GM12878 (cell line): ENCODE data around the gene DPP9. TPM values are rescaled to one million over a fixed set of nuclear protein-coding genes. Genes with fewer than 3 reads are reported as not detected.

Source experiments
- ATAC-seq: fragments of 200-7000 bp; cut with Tn5 transposase; 3 replicates; pipeline ENCODE4 v1.9.1; 2020; ENCODE audit warnings: mild to moderate bottlenecking, moderate library complexity
- BruUV-seq: library from RNA; stranded (reverse); fragments of 400-500 nt; replicated peaks from 2 replicates; lab custom pipeline; 2021; lab: Mats Ljungman, UMichigan
- CTCF ChIA-PET: fragments of 300-600 bp; sonication (Branson Sonifier 250); formaldehyde crosslinking; extraction: SDS; loops from one replicate; lab custom pipeline; 2021; ENCODE audit warnings: inconsistent platforms; lab: Yijun Ruan, JAX
- POLR2A ChIA-PET: fragments of 350-600 bp; formaldehyde crosslinking; extraction: SDS; loops from one replicate; lab custom pipeline; 2021; ENCODE audit warnings: inconsistent platforms; lab: Charles Lee
- RAD21 ChIA-PET: fragments of 300-600 bp; sonication (Branson Sonifier 250); formaldehyde crosslinking; loops from one replicate; lab custom pipeline; 2023; ENCODE audit warnings: antibody characterized with exemption; ENCODE audit not compliant: unreplicated experiment; lab: Charles Lee
- SMC1A ChIA-PET: fragments of 300-600 bp; sonication (Branson Sonifier 250); formaldehyde crosslinking; loops from one replicate; lab custom pipeline; 2023; ENCODE audit not compliant: unreplicated experiment, uncharacterized antibody; lab: Charles Lee
- DNase-seq: peaks from one replicate; pipeline ENCODE4 v3.0.0-alpha.2; 2011; ENCODE audit warnings: low read depth, low spot score
- FAIRE-seq: peaks from 3 replicates; lab custom pipeline; 2011; peaks lifted over from hg19 to GRCh38; lab: Jason Lieb, UNC
- H2AFZ ChIP-seq: 2 replicates; pipeline ENCODE4 v1.6.0; 2011; ENCODE audit warnings: low read depth, low read length, control low read depth; ENCODE audit not compliant: control insufficient read depth
- H3K27ac ChIP-seq: 2 replicates; pipeline ENCODE4 v1.5.1; 2011; ENCODE audit warnings: control low read depth; ENCODE audit not compliant: control insufficient read depth, insufficient read depth
- H3K27me3 ChIP-seq, 2 experiments: replicated peaks in 1 of 2; 2 replicates each; pipeline versions ENCODE4 v1.6.0 to v1.6.1; 2011; ENCODE audit warnings: low read length in 1 of 2; ENCODE audit not compliant: control insufficient read depth in 2 of 2, insufficient read depth in 2 of 2
- H3K36me3 ChIP-seq, 2 experiments: 2 replicates each; pipeline ENCODE4 v1.5.1; 2011; ENCODE audit warnings: low read length in 1 of 2; ENCODE audit not compliant: control insufficient read depth in 2 of 2, insufficient read depth in 2 of 2
- H3K4me1 ChIP-seq: 2 replicates; pipeline ENCODE4 v1.6.1; 2011; ENCODE audit warnings: mild to moderate bottlenecking, low read length, moderate library complexity, mixed read lengths; ENCODE audit not compliant: control insufficient read depth, insufficient read depth
- H3K4me2 ChIP-seq: 2 replicates; pipeline ENCODE4 v1.6.0; 2011; ENCODE audit warnings: control low read depth; ENCODE audit not compliant: control insufficient read depth, insufficient read depth
- H3K4me3 ChIP-seq: fragments of 200-600 bp; sonication (generic); 2 replicates; pipeline ENCODE4 v1.5.1; 2016
- H3K79me2 ChIP-seq: 2 replicates; pipeline ENCODE4 v1.6.0; 2011; ENCODE audit warnings: low read length; ENCODE audit not compliant: control insufficient read depth, insufficient read depth
- H3K9ac ChIP-seq: 2 replicates; pipeline ENCODE4 v1.8.0; 2011; ENCODE audit warnings: low read length, control low read depth, mixed read lengths; ENCODE audit not compliant: control insufficient read depth, insufficient read depth
- H3K9me3 ChIP-seq: replicated peaks from 3 replicates; pipeline ENCODE4 v1.5.1; 2011; ENCODE audit warnings: mild to moderate bottlenecking, low read length; ENCODE audit not compliant: control insufficient read depth, insufficient read depth
- H4K20me1 ChIP-seq: 2 replicates; pipeline ENCODE4 v1.6.0; 2011; ENCODE audit not compliant: control insufficient read depth, insufficient read depth
- BCL3 ChIP-seq: IDR thresholded peaks from 2 replicates; pipeline ENCODE4 v1.6.1; 2011; ENCODE audit warnings: borderline replicate concordance, low read depth, mild to moderate bottlenecking, moderate library complexity, low read length; ENCODE audit not compliant: insufficient read depth, poor library complexity, severe bottlenecking
- KAT2A ChIP-seq: conservative IDR thresholded peaks from 2 replicates; pipeline ENCODE4 v1.6.1; 2011; ENCODE audit warnings: low read depth, low read length; ENCODE audit not compliant: control insufficient read depth
- WGBS: methylation state at CpG from one replicate; pipeline ENCODE4 v1.1.6; 2016; ENCODE audit warnings: low lambda C conversion rate; ENCODE audit not compliant: insufficient replicate concordance, insufficient coverage; ENCODE audit errors: missing lambda C conversion rate; 5-methylcytosine and 5-hydroxymethylcytosine counted together
- in situ Hi-C: fragments of 300-500 bp; cut with MboI; formaldehyde crosslinking; loops from 9 replicates; pipeline ENCODE4 v1.14.3; 2018; ENCODE audit warnings: mixed read lengths
- intact Hi-C: fragments of 100-400 bp; cut with micrococcal nuclease; formaldehyde crosslinking; loops from one replicate; pipeline ENCODE4 v1.14.2; 2022; ENCODE audit not compliant: unreplicated experiment
- polyA plus RNA-seq, 11 experiments: library from polyadenylated mRNA; depleted of rRNA in 4 of 11; unstranded in 6 of 11; stranded (reverse) in 5 of 11; fragments of >200 nt; fragmentation: Nextera tagmentation in 4 of 11; fragmentation: Illumina TruSeq in 1 of 11; extraction: Ambion mirVana in 4 of 11; extraction: Trizol in 1 of 11; gene quantifications; 1 replicate in 1 of 11; 2 replicates in 10 of 11; pipeline versions ENCODE4 v1.2.1 to v1.2.3, GENCODE V29; 2011 to 2016; ENCODE audit warnings: inconsistent platforms in 2 of 11, missing spikeins in 2 of 11, low read depth in 1 of 11
- total RNA-seq, 4 experiments: library from RNA; depleted of rRNA in 3 of 4; stranded (reverse); fragments of >200 nt in 3 of 4; fragmentation: Illumina TruSeq in 1 of 4; extraction: Trizol in 1 of 4; gene quantifications; 2 replicates each; pipeline versions ENCODE4 v1.2.1 to v1.2.3, GENCODE V29; 2013 to 2021

The DPP9 gene
- total and polyA plus RNA-seq, 10 of the 15 experiments (the other 5 are each of a cell fraction or from before 2014, with no cell fraction given): 0.64 to 58.6 (median 27.6) TPM

- in situ Hi-C loops: no loop called here
- no peak overlapping the region for H3K4me3 ChIP-seq
- POLR2A ChIA-PET: interaction anchor here (0.7 kb wide), 1 partner anchor 325 kb away, joined by 3 read pairs; no protein-coding TSS in a partner anchor
- TF ChIP-seq KAT2A (no peak), BCL3 (peak; percentile 16)
- TF ChIP-seq, all 136 proteins: peak for 1
- ATAC-seq (no peak), FAIRE-seq (no peak), DNase-seq (no peak)
- Histone ChIP-seq H3K27ac (no peak overlapping the region), H2AFZ (no peak overlapping the region), H3K9me3 (no peaks in the 10 kb centered on the region), H3K79me2 (no peaks in the 10 kb centered on the region; the same call in 1 of the 2 replicates), H3K4me1 (peaks cover 7% of the 10 kb centered on the region; the same call in 1 of the 2 replicates), H3K27me3 (no peaks in the 10 kb centered on the region), H3K36me3 (peaks cover 1 to 2% of the 10 kb centered on the region in 2 experiments; a peak in 3 of 4 replicates), H3K9ac (no peak overlapping the region), H3K4me2 (no peak overlapping the region), H4K20me1 (no peaks in the 10 kb centered on the region)
- intact Hi-C loops: no loop called here
- no TSS peak for BruUV-seq
- 86% methylated on average over 19 of the region's 19 CpGs for WGBS
- SMC1A ChIA-PET: interaction anchor here (2.0 kb wide), 1 partner anchor 9 kb away, joined by 5 read pairs; no protein-coding TSS in a partner anchor
- RAD21 ChIA-PET: no interaction called here
- CTCF ChIA-PET: interaction anchor here (2.5 to 3.2 kb wide), 2 partner anchors 12 to 16 kb away, joined by 7 to 11 read pairs; no protein-coding TSS in a partner anchor
Observed at GRCh38 chr19:4649392-4650047, 74.1 kb downstream of the DPP9 start.
